Measurements from ENCODE around the gene MRTFA.

MRTFA gene

GRCh38 chr22:40417041-40417440 lies 219.5 kb downstream of the MRTFA start:
- no peak overlapping the region for H3K4me3 ChIP-seq (ENCODE audit: low read depth, low read length)
- TF ChIP-seq CTCF (IDR thresholded peaks at IDR 0.05; ENCODE audit: low read depth, low read length, missing control alignments), result no peak
- no peak for DNase-seq (ENCODE audit: low read depth)

- DNase-seq (ENCODE audit: low read depth), result no peak
- no peak overlapping the region for H3K4me3 ChIP-seq (ENCODE audit: low read depth, low read length)
- TF ChIP-seq CTCF (IDR thresholded peaks at IDR 0.05; ENCODE audit: low read depth, low read length, missing control alignments), result no peak
Measured at GRCh38 chr22:40416636-40417035, 219.9 kb downstream of the MRTFA start.

GRCh38 chr22:40416267-40416570 lies 220.3 kb downstream of the MRTFA start:
- no peak overlapping the region for H3K4me3 ChIP-seq (ENCODE audit: low read depth, low read length)
- TF ChIP-seq CTCF (IDR thresholded peaks at IDR 0.05; ENCODE audit: low read depth, low read length, missing control alignments), result no peak
- no peak for DNase-seq (ENCODE audit: low read depth)

- H3K4me3 ChIP-seq (ENCODE audit: low read depth, low read length), result no peak overlapping the region
- no peak for TF ChIP-seq CTCF (IDR thresholded peaks at IDR 0.05; ENCODE audit: low read depth, low read length, missing control alignments)
- DNase-seq (ENCODE audit: low read depth), result no peak
Measured at GRCh38 chr22:40415531-40416266, 220.8 kb downstream of the MRTFA start.

- TF ChIP-seq CTCF (IDR thresholded peaks at IDR 0.05; ENCODE audit: low read depth, low read length, missing control alignments), result no peak
- no peak for DNase-seq (ENCODE audit: low read depth)
- H3K4me3 ChIP-seq (ENCODE audit: low read depth, low read length), result no peak overlapping the region; the same call in 1 of the 2 replicates
Measured at GRCh38 chr22:40414838-40415505, 221.5 kb downstream of the MRTFA start.

- H3K4me3 ChIP-seq (ENCODE audit: low read depth, low read length), result no peak overlapping the region
- TF ChIP-seq CTCF (IDR thresholded peaks at IDR 0.05; ENCODE audit: low read depth, low read length, missing control alignments), result no peak
- no peak for DNase-seq (ENCODE audit: low read depth)
Measured at GRCh38 chr22:40414311-40414710, 222.2 kb downstream of the MRTFA start.

- TF ChIP-seq CTCF (IDR thresholded peaks at IDR 0.05; ENCODE audit: low read depth, low read length, missing control alignments), result no peak
- H3K4me3 ChIP-seq (ENCODE audit: low read depth, low read length), result no peak overlapping the region
- no peak for DNase-seq (ENCODE audit: low read depth)
Measured at GRCh38 chr22:40413873-40414272, 222.6 kb downstream of the MRTFA start.

Data from GM12864 (cell line).